Activated T-helper 17 cell treated with anti-CD3 and anti-CD28 coated beads, Interleukin-2, amount 50 U/mL, for 72 hours (primary cell): Measurements from ENCODE around the gene GNB1. TPM values are rescaled to one million over a fixed set of nuclear protein-coding genes. Genes with fewer than 3 reads are reported as not detected.
"Not testable (repeated sequence)": the region's sequence is repeated elsewhere in the genome, so short reads cannot be mapped to it uniquely, and the experiment has no call there.

ENCODE experiments used
- ATAC-seq: fragments of 150-1000 bp; cut with Tn5 transposase; replicated peaks from 2 replicates; pipeline ENCODE4 v1.10.0; 2021; ENCODE audit warnings: mild to moderate bottlenecking, moderate library complexity
- H3K27ac Mint-ChIP-seq: one replicate; pipeline ENCODE4 v1.8.0; 2022; ENCODE audit warnings: mixed read lengths
- H3K27me3 Mint-ChIP-seq: one replicate; pipeline ENCODE4 v1.8.0; 2022; ENCODE audit warnings: mixed read lengths
- H3K36me3 Mint-ChIP-seq: one replicate; pipeline ENCODE4 v1.8.0; 2022; ENCODE audit warnings: low read depth, mild to moderate bottlenecking, mixed read lengths
- H3K4me1 Mint-ChIP-seq: one replicate; pipeline ENCODE4 v1.8.0; 2022; ENCODE audit warnings: mixed read lengths
- H3K4me3 Mint-ChIP-seq: one replicate; pipeline ENCODE4 v1.8.0; 2022; ENCODE audit warnings: mild to moderate bottlenecking, mixed read lengths
- H3K9me3 Mint-ChIP-seq: one replicate; pipeline ENCODE4 v1.8.0; 2022; ENCODE audit warnings: mixed read lengths
- total RNA-seq, 2 donors: library from RNA; stranded (reverse); gene quantifications; one replicate each; pipeline ENCODE4 v1.2.3, GENCODE V29; 2022

GNB1 gene
- 100 to 1,000 TPM; 266 to 410 TPM for total RNA-seq

- H3K4me1 Mint-ChIP-seq = peaks cover 23% of the 10 kb centered on the region
- H3K36me3 Mint-ChIP-seq = peaks cover 32% of the 10 kb centered on the region
Observed at GRCh38 chr1:1890506-1891348, at the start of gene GNB1. GNB1 (minus strand) TSS chr1:1891087; CDS start chr1:1825453, 65,634 bp downstream.

GRCh38 chr1:1940123-1940425, 49.2 kb upstream of the GNB1 start:
- no peak for ATAC-seq
- H3K36me3 Mint-ChIP-seq = no peaks in the 10 kb centered on the region
- no peaks in the 10 kb centered on the region for H3K4me1 Mint-ChIP-seq
- H3K4me3 Mint-ChIP-seq = no peak overlapping the region
- no peaks in the 10 kb centered on the region for H3K27me3 Mint-ChIP-seq
- H3K9me3 Mint-ChIP-seq = no peaks in the 10 kb centered on the region
- no peak overlapping the region for H3K27ac Mint-ChIP-seq

More at GRCh38 chr1:1890506-1891348, at the start of gene GNB1:
- H3K4me3 Mint-ChIP-seq = peak within 1 kb of the TSS; percentile 90
- H3K27ac Mint-ChIP-seq = peak within 1 kb of the TSS; percentile 81
- no peaks in the 10 kb centered on the region for H3K27me3 Mint-ChIP-seq
- H3K9me3 Mint-ChIP-seq = no peaks in the 10 kb centered on the region
- ATAC-seq = peak; percentile 75

GRCh38 chr1:1939296-1940122, 48.6 kb upstream of the GNB1 start:
- Mint-ChIP-seq H3K4me3 (no peak overlapping the region), H3K4me1 (no peaks in the 10 kb centered on the region)

GRCh38 chr1:1938613-1939295, 47.9 kb upstream of the GNB1 start:
- Mint-ChIP-seq H3K4me1 (no peaks in the 10 kb centered on the region), H3K27me3 (no peaks in the 10 kb centered on the region), H3K9me3 (peaks cover 4% of the 10 kb centered on the region), H3K36me3 (no peaks in the 10 kb centered on the region), H3K4me3 (no peak overlapping the region), H3K27ac (no peak overlapping the region)
- no peak for ATAC-seq

More at GRCh38 chr1:1939296-1940122, 48.6 kb upstream of the GNB1 start:
- H3K9me3 Mint-ChIP-seq = no peaks in the 10 kb centered on the region
- no peak overlapping the region for H3K27ac Mint-ChIP-seq
- no peaks in the 10 kb centered on the region for H3K27me3 Mint-ChIP-seq
- no peaks in the 10 kb centered on the region for H3K36me3 Mint-ChIP-seq
- ATAC-seq = no peak

- H3K4me1 Mint-ChIP-seq = no peaks in the 10 kb centered on the region
- no peak for ATAC-seq
- no peak overlapping the region for H3K27ac Mint-ChIP-seq
- no peak overlapping the region for H3K4me3 Mint-ChIP-seq
- peaks cover 4% of the 10 kb centered on the region for H3K9me3 Mint-ChIP-seq
- H3K36me3 Mint-ChIP-seq = no peaks in the 10 kb centered on the region
- no peaks in the 10 kb centered on the region for H3K27me3 Mint-ChIP-seq
Observed at GRCh38 chr1:1938276-1938573, 47.3 kb upstream of the GNB1 start.

GRCh38 chr1:1937549-1938275, 46.8 kb upstream of the GNB1 start:
- Mint-ChIP-seq H3K27me3 (no peaks in the 10 kb centered on the region), H3K4me1 (no peaks in the 10 kb centered on the region)

GRCh38 chr1:1937061-1937460, 46.2 kb upstream of the GNB1 start:
- H3K4me3 Mint-ChIP-seq = no peak overlapping the region
- H3K27ac Mint-ChIP-seq = no peak overlapping the region
- no peaks in the 10 kb centered on the region for H3K36me3 Mint-ChIP-seq
- no peaks in the 10 kb centered on the region for H3K4me1 Mint-ChIP-seq
- H3K9me3 Mint-ChIP-seq = peaks cover 4% of the 10 kb centered on the region
- ATAC-seq = no peak
- H3K27me3 Mint-ChIP-seq = no peaks in the 10 kb centered on the region

More at GRCh38 chr1:1937549-1938275, 46.8 kb upstream of the GNB1 start:
- no peak overlapping the region for H3K27ac Mint-ChIP-seq
- H3K4me3 Mint-ChIP-seq = no peak overlapping the region
- H3K36me3 Mint-ChIP-seq = no peaks in the 10 kb centered on the region
- H3K9me3 Mint-ChIP-seq = peaks cover 4% of the 10 kb centered on the region
- ATAC-seq = no peak

GRCh38 chr1:1934848-1935247, 44.0 kb upstream of the GNB1 start:
- not testable (repeated sequence) for H3K4me3 Mint-ChIP-seq, H3K4me1 Mint-ChIP-seq, H3K36me3 Mint-ChIP-seq, H3K27ac Mint-ChIP-seq, ATAC-seq, H3K27me3 Mint-ChIP-seq, H3K9me3 Mint-ChIP-seq

- Mint-ChIP-seq H3K36me3 (no peaks in the 10 kb centered on the region), H3K9me3 (peaks cover 4% of the 10 kb centered on the region), H3K4me1 (no peaks in the 10 kb centered on the region), H3K27ac (no peak overlapping the region), H3K27me3 (no peaks in the 10 kb centered on the region), H3K4me3 (no peak overlapping the region)
- no peak for ATAC-seq
Observed at GRCh38 chr1:1929639-1930545, 39.0 kb upstream of the GNB1 start.

GRCh38 chr1:1929102-1929638, 38.3 kb upstream of the GNB1 start:
- Mint-ChIP-seq H3K4me3 (no peak overlapping the region), H3K36me3 (no peaks in the 10 kb centered on the region), H3K4me1 (no peaks in the 10 kb centered on the region), H3K9me3 (peaks cover 2% of the 10 kb centered on the region), H3K27ac (no peak overlapping the region), H3K27me3 (no peaks in the 10 kb centered on the region)
- no peak for ATAC-seq

GRCh38 chr1:1928231-1929101, 37.6 kb upstream of the GNB1 start:
- H3K4me3 Mint-ChIP-seq = no peak overlapping the region
- H3K27me3 Mint-ChIP-seq = no peaks in the 10 kb centered on the region
- H3K4me1 Mint-ChIP-seq = no peaks in the 10 kb centered on the region
- H3K27ac Mint-ChIP-seq = no peak overlapping the region
- no peaks in the 10 kb centered on the region for H3K36me3 Mint-ChIP-seq
- ATAC-seq = no peak
- H3K9me3 Mint-ChIP-seq = no peaks in the 10 kb centered on the region

GRCh38 chr1:1927751-1928150, 36.9 kb upstream of the GNB1 start:
- Mint-ChIP-seq H3K36me3 (no peaks in the 10 kb centered on the region), H3K27me3 (no peaks in the 10 kb centered on the region), H3K9me3 (no peaks in the 10 kb centered on the region), H3K27ac (no peak overlapping the region), H3K4me1 (no peaks in the 10 kb centered on the region), H3K4me3 (no peak overlapping the region)
- ATAC-seq = no peak
